GM12874 (cell line): ENCODE measurements around the gene ACVR2B.

Experiments used
- CTCF ChIP-seq: IDR thresholded peaks from 2 replicates; pipeline ENCODE4 v1.5.1; 2011; ENCODE audit warnings: low read depth, mild to moderate bottlenecking, control low read depth, low read length, moderate library complexity; ENCODE audit not compliant: insufficient read depth

Gene ACVR2B

GRCh38 chr3:38473229-38473628 is 19.5 kb downstream of the ACVR2B start:
- no peak for TF ChIP-seq CTCF

GRCh38 chr3:38474928-38475605 is 21.4 kb downstream of the ACVR2B start:
- TF ChIP-seq CTCF = no peak

GRCh38 chr3:38475716-38476115 is 22.0 kb downstream of the ACVR2B start:
- no peak for TF ChIP-seq CTCF

GRCh38 chr3:38476157-38476756 is 22.6 kb downstream of the ACVR2B start:
- no peak for TF ChIP-seq CTCF

GRCh38 chr3:38477057-38477820 is 23.5 kb downstream of the ACVR2B start:
- no peak for TF ChIP-seq CTCF

GRCh38 chr3:38477839-38478450 is 24.3 kb downstream of the ACVR2B start:
- no peak for TF ChIP-seq CTCF

- TF ChIP-seq CTCF = no peak
Measured at GRCh38 chr3:38478901-38479300, 25.2 kb downstream of the ACVR2B start.
